SK-N-SH (cell line): ENCODE measurements around the gene TTF2. TPM values are rescaled to one million over a fixed set of nuclear protein-coding genes. Genes with fewer than 3 reads are reported as not detected.

Experiments used
- CTCF ChIA-PET: fragments of 300-600, 350-600 bp; formaldehyde crosslinking; extraction: SDS; loops from one replicate; lab custom pipeline; 2021; lab: Yijun Ruan, JAX
- POLR2A ChIA-PET: fragments of 350-600 bp; sonication (Branson Sonifier 250); formaldehyde crosslinking; extraction: SDS; loops from one replicate; lab custom pipeline; 2020; ENCODE audit warnings: antibody characterized with exemption, inconsistent platforms; lab: Yijun Ruan, JAX
- DNase-seq: peaks from one replicate; pipeline ENCODE4 v3.0.0; 2012
- H2AFZ ChIP-seq: fragments of 200-600 bp; sonication (generic); 2 replicates; pipeline ENCODE4 v1.8.1; 2016; ENCODE audit warnings: antibody characterized with exemption, mild to moderate bottlenecking, low read depth
- H3F3A ChIP-seq: fragments of 200-600 bp; sonication (generic); replicated peaks from 2 replicates; pipeline ENCODE3; 2016; ENCODE audit warnings: antibody characterized with exemption, mild to moderate bottlenecking; ENCODE audit not compliant: insufficient read depth
- H3K27ac ChIP-seq, 2 experiments: fragments of 200-500 bp in 1 of 2; fragments of 200-600 bp in 1 of 2; sonication (Bioruptor generic) in 1 of 2; sonication (generic), shearing (Covaris generic) in 1 of 2; 2 replicates each; pipeline versions ENCODE4 v1.5.1 to v1.6.1; 2014 to 2016; ENCODE audit warnings: low read depth in 2 of 2, inconsistent platforms in 1 of 2, low read length in 1 of 2, mild to moderate bottlenecking in 1 of 2, mixed read lengths in 1 of 2
- H3K27me3 ChIP-seq: fragments of 200-600 bp; sonication (generic), shearing (Covaris generic); 2 replicates; pipeline ENCODE4 v1.6.1; 2016; ENCODE audit warnings: mixed run types; ENCODE audit not compliant: insufficient read depth
- H3K36me3 ChIP-seq, 2 experiments: fragments of 200-500 bp in 1 of 2; fragments of 200-600 bp in 1 of 2; sonication (Bioruptor generic) in 1 of 2; sonication (generic) in 1 of 2; replicated peaks in 1 of 2; 2 replicates each; pipeline versions ENCODE3 to v1.5.1; 2014 to 2016; ENCODE audit warnings: low read length in 1 of 2, mild to moderate bottlenecking in 1 of 2; ENCODE audit not compliant: insufficient read depth in 2 of 2, control insufficient read depth in 1 of 2
- H3K4me1 ChIP-seq, 2 experiments: fragments of 200-500 bp in 1 of 2; fragments of 200-600 bp in 1 of 2; sonication (Bioruptor generic) in 1 of 2; sonication (generic), shearing (Covaris generic) in 1 of 2; 2 replicates each; pipeline versions ENCODE4 v1.5.1 to v1.6.1; 2014 to 2016; ENCODE audit warnings: low read depth in 1 of 2, low read length in 1 of 2, mixed run types in 1 of 2; ENCODE audit not compliant: insufficient read depth in 2 of 2, control insufficient read depth in 1 of 2
- H3K4me2 ChIP-seq: fragments of 200-600 bp; sonication (generic), shearing (Covaris generic); 2 replicates; pipeline ENCODE4 v1.6.1; 2017; ENCODE audit warnings: mixed run types
- H3K4me3 ChIP-seq, 2 experiments: fragments of 200-500 bp in 1 of 2; fragments of 200-600 bp in 1 of 2; sonication (Bioruptor generic) in 1 of 2; sonication (generic), shearing (Covaris generic) in 1 of 2; 2 replicates each; pipeline versions ENCODE4 v1.5.1 to v1.8.1; 2014 to 2016; ENCODE audit warnings: low read depth in 2 of 2, inconsistent platforms in 1 of 2, low read length in 1 of 2, mild to moderate bottlenecking in 1 of 2, mixed read lengths in 1 of 2, moderate library complexity in 1 of 2
- H3K79me2 ChIP-seq: fragments of 200-600 bp; sonication (generic); 2 replicates; pipeline ENCODE4 v1.8.1; 2017; ENCODE audit warnings: mild to moderate bottlenecking; ENCODE audit not compliant: insufficient read depth
- H3K9ac ChIP-seq: fragments of 200-600 bp; sonication (generic); 2 replicates; pipeline ENCODE4 v1.6.1; 2017; ENCODE audit warnings: mixed run types
- H3K9me2 ChIP-seq: fragments of 200-600 bp; sonication (generic); 2 replicates; pipeline ENCODE4 v1.6.1; 2017; ENCODE audit warnings: mixed run types
- H3K9me3 ChIP-seq: fragments of 200-600 bp; sonication (generic); 2 replicates; pipeline ENCODE4 v1.6.1; 2017; ENCODE audit warnings: mixed run types, mild to moderate bottlenecking, moderate library complexity
- H4K20me1 ChIP-seq: fragments of 200-600 bp; sonication (generic); 2 replicates; pipeline ENCODE4 v1.6.1; 2017; ENCODE audit warnings: mild to moderate bottlenecking, mixed run types; ENCODE audit not compliant: insufficient read depth
- CTCF ChIP-seq: fragments of 200-600 bp; sonication (generic); IDR thresholded peaks from 2 replicates; pipeline ENCODE4 v1.6.1; 2017; ENCODE audit warnings: antibody characterized with exemption, mild to moderate bottlenecking, moderate library complexity
- ELF1 ChIP-seq: IDR thresholded peaks from 2 replicates; pipeline ENCODE4 v1.4.0; 2012
- EZH2phosphoT487 ChIP-seq: fragments of 200-600 bp; sonication (generic); IDR thresholded peaks from 2 replicates; pipeline ENCODE4 v1.6.1; 2017; ENCODE audit warnings: low read depth, mixed run types, mild to moderate bottlenecking, antibody characterized with exemption, moderate library complexity, borderline replicate concordance
- PBX3 ChIP-seq: IDR thresholded peaks from 2 replicates; pipeline ENCODE4; 2012
- POLR2AphosphoS5 ChIP-seq: IDR thresholded peaks from 2 replicates; pipeline ENCODE4 v1.6.1; 2012; ENCODE audit warnings: low read depth, low read length
- REST ChIP-seq: IDR thresholded peaks from 2 replicates; pipeline ENCODE4 v1.6.1; 2012; ENCODE audit warnings: mild to moderate bottlenecking, low read depth, low read length, moderate library complexity
- RXRA ChIP-seq: IDR thresholded peaks from 2 replicates; pipeline ENCODE4 v1.4.0; 2012; ENCODE audit warnings: low read depth, mild to moderate bottlenecking, borderline replicate concordance
- TAF1 ChIP-seq: IDR thresholded peaks from 2 replicates; pipeline ENCODE4 v1.6.1; 2012; ENCODE audit warnings: low read depth, mild to moderate bottlenecking, low read length, moderate library complexity, borderline replicate concordance
- TCF12 ChIP-seq: IDR thresholded peaks from 2 replicates; pipeline ENCODE4 v1.4.0; 2012
- whole genome bisulfite sequencing: methylation state at CpG from one replicate; pipeline ENCODE4 v1.1.6; 2017; ENCODE audit warnings: low lambda C conversion rate; 5-methylcytosine and 5-hydroxymethylcytosine counted together
- polyA plus RNA-seq, 3 experiments: library from polyadenylated mRNA; depleted of rRNA; stranded (reverse); fragments of >200 nt; gene quantifications; 2 replicates each; pipeline ENCODE4 v1.2.3, GENCODE V29; 2012

The TTF2 gene
- polyA plus RNA-seq, 1 of the 3 experiments (the other 2 are of a cell fraction) = 10.8 TPM

GRCh38 chr1:117061986-117062415 lies 1.9 kb downstream of the TTF2 start:
- Histone ChIP-seq H3K27ac (peak overlapping the region in 1 of 2 experiments; percentile 53; a peak in 2 of 4 replicates), H3K9me3 (no peaks in the 10 kb centered on the region), H3K4me3 (no peak overlapping the region), H3K9ac (no peak overlapping the region), H3K4me2 (no peak overlapping the region), H3K4me1 (peaks cover 7 to 13% of the 10 kb centered on the region in 2 experiments; a peak in 3 of 4 replicates), H3K9me2 (no peaks in the 10 kb centered on the region), H3K27me3 (no peaks in the 10 kb centered on the region), H3K36me3 (peaks cover 6 to 9% of the 10 kb centered on the region in 2 experiments), H2AFZ (no peak overlapping the region), H3F3A (peaks cover 4% of the 10 kb centered on the region), H3K79me2 (peaks cover 8% of the 10 kb centered on the region), H4K20me1 (no peaks in the 10 kb centered on the region)
- WGBS = 64% methylated on average over 2 of the region's 2 CpGs
- ChIA-PET POLR2A (no interaction called here), CTCF (interaction anchor here (0.8 to 1.3 kb wide), 4 partner anchors 222 to 487 kb away, joined by 3 to 8 read pairs (median 4); no protein-coding TSS in a partner anchor)
- TF ChIP-seq PBX3 (peak; percentile 10; the same call in 1 of the 2 replicates), TCF12 (peak; percentile 41; the same call in 1 of the 2 replicates), TAF1 (no peak)
- no peak for DNase-seq

GRCh38 chr1:117066367-117066766 lies 6.2 kb downstream of the TTF2 start:
- WGBS = 99% methylated on average over 6 of the region's 6 CpGs
- Histone ChIP-seq H3F3A (peaks cover 4% of the 10 kb centered on the region), H3K9me3 (no peaks in the 10 kb centered on the region), H3K9me2 (no peaks in the 10 kb centered on the region), H3K36me3 (peaks cover 11 to 12% of the 10 kb centered on the region in 2 experiments), H3K9ac (no peak overlapping the region), H3K4me3 (no peak overlapping the region), H2AFZ (no peak overlapping the region), H3K27ac (no peak overlapping the region), H3K4me1 (peaks cover 0 to 9% of the 10 kb centered on the region in 2 experiments; a peak in 1 of 4 replicates), H3K79me2 (no peaks in the 10 kb centered on the region), H4K20me1 (no peaks in the 10 kb centered on the region), H3K27me3 (no peaks in the 10 kb centered on the region), H3K4me2 (no peak overlapping the region)
- CTCF ChIA-PET = interaction anchor here (0.8 to 8.8 kb wide), 8 partner anchors 10 to 492 kb away, joined by 3 to 128 read pairs (median 6); no protein-coding TSS in a partner anchor
- TF ChIP-seq ELF1 (no peak), REST (no peak), RXRA (no peak), EZH2phosphoT487 (no peak), POLR2AphosphoS5 (no peak), CTCF (no peak)
- no peak for DNase-seq
- POLR2A ChIA-PET = no interaction called here
